ENCODE results near the gene CAV1.

Gene CAV1

DNA sequence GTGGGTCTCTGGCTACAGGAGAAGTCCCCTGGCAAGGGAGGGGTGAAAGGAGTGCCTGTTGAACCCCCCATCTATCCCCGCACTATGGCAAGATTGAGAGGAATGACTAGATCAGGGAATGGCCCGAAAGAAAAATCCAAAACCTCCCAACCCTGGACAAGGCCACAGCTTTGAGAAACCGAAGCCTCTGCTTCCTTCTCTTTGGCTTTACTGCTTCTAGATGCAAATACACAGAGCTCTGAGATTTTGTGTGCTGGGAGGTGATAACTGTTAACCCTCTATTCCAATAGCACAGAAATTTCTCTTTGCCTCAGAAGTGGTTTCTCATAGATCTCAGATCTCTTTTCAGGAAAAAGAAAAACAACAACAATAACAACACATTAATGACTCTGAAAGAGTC, 15.0 kb downstream of the CAV1 start:
- no peak overlapping the region for H3K4me3 ChIP-seq (ENCODE audit: low read depth, low read length)
- TF ChIP-seq MYC (IDR thresholded peaks at IDR 0.05; ENCODE audit: low read depth, low read length) (no peak), POLR2A (IDR thresholded peaks at IDR 0.05; ENCODE audit: extremely low read depth, insufficient read length) (no peak)
- TF ChIP-seq, protein P1, sequence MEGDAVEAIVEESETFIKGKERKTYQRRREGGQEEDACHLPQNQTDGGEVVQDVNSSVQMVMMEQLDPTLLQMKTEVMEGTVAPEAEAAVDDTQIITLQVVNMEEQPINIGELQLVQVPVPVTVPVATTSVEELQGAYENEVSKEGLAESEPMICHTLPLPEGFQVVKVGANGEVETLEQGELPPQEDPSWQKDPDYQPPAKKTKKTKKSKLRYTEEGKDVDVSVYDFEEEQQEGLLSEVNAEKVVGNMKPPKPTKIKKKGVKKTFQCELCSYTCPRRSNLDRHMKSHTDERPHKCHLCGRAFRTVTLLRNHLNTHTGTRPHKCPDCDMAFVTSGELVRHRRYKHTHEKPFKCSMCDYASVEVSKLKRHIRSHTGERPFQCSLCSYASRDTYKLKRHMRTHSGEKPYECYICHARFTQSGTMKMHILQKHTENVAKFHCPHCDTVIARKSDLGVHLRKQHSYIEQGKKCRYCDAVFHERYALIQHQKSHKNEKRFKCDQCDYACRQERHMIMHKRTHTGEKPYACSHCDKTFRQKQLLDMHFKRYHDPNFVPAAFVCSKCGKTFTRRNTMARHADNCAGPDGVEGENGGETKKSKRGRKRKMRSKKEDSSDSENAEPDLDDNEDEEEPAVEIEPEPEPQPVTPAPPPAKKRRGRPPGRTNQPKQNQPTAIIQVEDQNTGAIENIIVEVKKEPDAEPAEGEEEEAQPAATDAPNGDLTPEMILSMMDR (IDR thresholded peaks at IDR 0.05; ENCODE audit: low read depth, low read length) = no peak
- TF ChIP-seq, protein P2, sequence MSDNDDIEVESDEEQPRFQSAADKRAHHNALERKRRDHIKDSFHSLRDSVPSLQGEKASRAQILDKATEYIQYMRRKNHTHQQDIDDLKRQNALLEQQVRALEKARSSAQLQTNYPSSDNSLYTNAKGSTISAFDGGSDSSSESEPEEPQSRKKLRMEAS (IDR thresholded peaks at IDR 0.05; ENCODE audit: low read depth, low read length) = no peak
- DNase-seq (ENCODE audit: low read depth) = no peak

DNA sequence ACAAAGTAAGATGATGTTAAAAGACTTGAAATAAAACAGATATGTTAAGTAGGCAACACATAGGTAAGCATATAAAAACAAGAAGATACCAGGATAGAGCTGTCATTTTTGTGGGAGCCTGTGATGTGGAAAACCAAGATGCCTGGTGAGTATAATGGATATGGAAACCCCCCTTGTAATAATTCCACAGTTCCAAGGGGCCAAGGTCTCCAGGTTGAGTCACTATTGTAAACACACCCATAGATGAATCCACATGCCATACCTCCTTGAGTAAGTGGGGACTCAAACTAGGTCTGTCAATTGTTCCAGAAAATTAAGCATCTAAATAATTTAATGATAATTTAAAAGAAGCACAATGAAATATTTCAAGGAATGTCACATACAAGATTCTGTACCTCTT, 15.9 kb downstream of the CAV1 start:
- TF ChIP-seq, protein P1 (IDR thresholded peaks at IDR 0.05; ENCODE audit: low read depth, low read length) = no peak
- TF ChIP-seq MYC (IDR thresholded peaks at IDR 0.05; ENCODE audit: low read depth, low read length) (no peak), POLR2A (IDR thresholded peaks at IDR 0.05; ENCODE audit: extremely low read depth, insufficient read length) (no peak)
- TF ChIP-seq, protein P2 (IDR thresholded peaks at IDR 0.05; ENCODE audit: low read depth, low read length) = no peak
- DNase-seq (ENCODE audit: low read depth) = no peak

DNA sequence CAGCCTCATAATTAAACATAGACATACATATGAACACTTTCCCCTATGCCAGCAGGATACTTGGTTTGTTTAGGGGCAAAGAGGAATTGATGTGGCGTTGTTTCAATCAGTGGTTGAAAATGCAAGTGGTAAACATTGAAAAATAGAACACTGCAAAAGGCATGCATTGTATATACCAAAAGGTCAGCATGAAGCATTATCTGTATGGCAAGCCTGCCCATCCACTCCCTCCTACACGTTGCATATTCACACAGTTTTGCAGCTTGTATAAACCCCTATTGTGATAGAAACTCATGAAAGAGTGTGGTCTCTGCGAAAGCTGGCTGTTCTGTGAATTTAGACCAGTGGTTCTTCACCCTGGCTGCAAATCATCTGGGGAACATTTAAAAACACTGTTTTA, 17.1 kb downstream of the CAV1 start:
- no peak for DNase-seq (ENCODE audit: low read depth)
- TF ChIP-seq, protein P1 (IDR thresholded peaks at IDR 0.05; ENCODE audit: low read depth, low read length) = no peak
- TF ChIP-seq MYC (IDR thresholded peaks at IDR 0.05; ENCODE audit: low read depth, low read length) = no peak
- TF ChIP-seq POLR2A (IDR thresholded peaks at IDR 0.05; ENCODE audit: extremely low read depth, insufficient read length) = no peak
- TF ChIP-seq, protein P2 (IDR thresholded peaks at IDR 0.05; ENCODE audit: low read depth, low read length) = no peak
- no peak overlapping the region for H3K4me3 ChIP-seq (ENCODE audit: low read depth, low read length)

More for the DNA sequence above, 15.9 kb downstream of the CAV1 start:
- H3K4me3 ChIP-seq (ENCODE audit: low read depth, low read length) = no peak overlapping the region

DNA sequence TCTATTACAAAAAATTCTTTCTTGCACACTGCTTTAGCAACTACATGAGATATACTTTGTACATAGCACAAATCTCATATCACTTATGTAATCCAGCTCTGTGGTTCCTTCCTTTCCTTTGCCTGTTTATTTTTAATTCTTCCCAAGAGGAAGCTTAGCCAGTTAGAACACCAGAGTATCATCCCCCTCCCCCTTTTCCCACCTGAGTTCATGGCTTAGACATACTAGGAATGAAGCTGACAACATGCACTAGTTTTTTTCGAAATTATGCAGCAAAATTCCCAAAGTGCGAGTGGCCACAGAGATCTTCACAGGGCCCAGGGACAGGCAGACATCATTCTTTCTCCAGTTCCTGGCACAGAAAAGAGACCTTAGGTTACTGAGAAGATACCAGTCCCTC, 17.8 kb downstream of the CAV1 start:
- TF ChIP-seq POLR2A (IDR thresholded peaks at IDR 0.05; ENCODE audit: extremely low read depth, insufficient read length) (no peak), MYC (IDR thresholded peaks at IDR 0.05; ENCODE audit: low read depth, low read length) (no peak)
- TF ChIP-seq, protein P2 (IDR thresholded peaks at IDR 0.05; ENCODE audit: low read depth, low read length) = no peak
- TF ChIP-seq, protein P1 (IDR thresholded peaks at IDR 0.05; ENCODE audit: low read depth, low read length) = no peak
- DNase-seq (ENCODE audit: low read depth) = no peak
- H3K4me3 ChIP-seq (ENCODE audit: low read depth, low read length) = no peak overlapping the region

DNA sequence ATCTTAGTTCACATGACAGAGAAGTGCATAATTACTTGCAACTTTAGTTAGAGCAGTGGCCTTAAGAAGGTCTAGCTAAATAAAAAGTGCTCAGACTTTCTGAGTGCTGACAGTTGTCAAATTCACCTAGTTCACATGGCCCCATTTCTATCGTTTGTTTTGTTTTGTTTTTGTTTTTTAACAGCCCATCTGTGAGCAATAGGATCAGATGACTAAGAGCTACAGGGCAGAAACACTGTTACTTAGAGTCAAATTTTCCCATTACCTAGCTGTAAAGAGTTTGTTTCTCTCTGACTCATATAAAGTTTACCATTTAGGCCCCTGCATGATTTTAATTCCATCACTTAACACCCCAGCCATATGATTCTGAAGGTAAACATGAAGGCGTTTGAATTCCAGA, 18.8 kb downstream of the CAV1 start:
- TF ChIP-seq, protein P2 (IDR thresholded peaks at IDR 0.05; ENCODE audit: low read depth, low read length) = no peak
- TF ChIP-seq, protein P1 (IDR thresholded peaks at IDR 0.05; ENCODE audit: low read depth, low read length) = no peak
- no peak for TF ChIP-seq MYC (IDR thresholded peaks at IDR 0.05; ENCODE audit: low read depth, low read length)
- TF ChIP-seq POLR2A (IDR thresholded peaks at IDR 0.05; ENCODE audit: extremely low read depth, insufficient read length) = no peak
- no peak overlapping the region for H3K4me3 ChIP-seq (ENCODE audit: low read depth, low read length)
- no peak for DNase-seq (ENCODE audit: low read depth)

DNA sequence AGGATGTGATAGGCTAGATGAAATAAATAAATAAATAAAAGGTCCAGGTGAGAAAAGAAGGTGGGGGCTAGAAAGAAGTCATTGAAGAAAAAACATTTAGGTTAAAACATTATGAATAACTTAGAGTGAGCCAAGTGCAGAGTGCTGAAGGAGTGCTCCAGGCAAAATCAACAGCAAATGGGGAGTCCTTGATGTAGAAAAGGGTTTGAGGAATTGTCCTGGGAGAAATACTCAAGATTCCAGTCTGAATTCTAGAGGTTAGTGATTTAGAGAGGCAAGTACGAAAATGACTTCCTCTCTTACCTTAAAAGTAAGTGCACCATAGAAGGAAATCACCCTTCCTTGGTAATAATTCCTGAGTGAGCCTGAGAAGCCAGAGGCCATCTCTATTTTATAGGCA, 19.7 kb downstream of the CAV1 start:
- no peak for DNase-seq (ENCODE audit: low read depth)
- TF ChIP-seq, protein P2 (IDR thresholded peaks at IDR 0.05; ENCODE audit: low read depth, low read length) = no peak
- no peak for TF ChIP-seq POLR2A (IDR thresholded peaks at IDR 0.05; ENCODE audit: extremely low read depth, insufficient read length)
- H3K4me3 ChIP-seq (ENCODE audit: low read depth, low read length) = no peak overlapping the region
